ENCODE data around the gene TSR3.

GRCh38 chr16:1312467-1312816 lies 39.2 kb downstream of the TSR3 start:
- TF ChIP-seq CTCF (IDR thresholded peaks at IDR 0.05) = no peak
- TF ChIP-seq EP300 (IDR thresholded peaks at IDR 0.05) = no peak
